8988T (cell line): ENCODE data around the gene PTPRN2.
"Not testable (repeated sequence)": the region's sequence is repeated elsewhere in the genome, so short reads cannot be mapped to it uniquely, and the experiment has no call there.

Experiments used
- DNase-seq: peaks from one replicate; pipeline ENCODE4 v3.0.0; 2011

PTPRN2 gene

GRCh38 chr7:158258411-158259130, 329.1 kb downstream of the PTPRN2 start:
- DNase-seq: no peak

- no peak for DNase-seq
Observed at GRCh38 chr7:158257516-158258410, 329.9 kb downstream of the PTPRN2 start.

GRCh38 chr7:158257001-158257400, 330.6 kb downstream of the PTPRN2 start:
- DNase-seq: no peak

GRCh38 chr7:158256091-158256816, 331.4 kb downstream of the PTPRN2 start:
- DNase-seq: no peak

- DNase-seq: no peak
Observed at GRCh38 chr7:158255558-158255957, 332.1 kb downstream of the PTPRN2 start.

GRCh38 chr7:158255156-158255555, 332.5 kb downstream of the PTPRN2 start:
- no peak for DNase-seq

- not testable (repeated sequence) for DNase-seq
Observed at GRCh38 chr7:158253670-158254045, 334.0 kb downstream of the PTPRN2 start.

- no peak for DNase-seq
Observed at GRCh38 chr7:158252837-158253669, 334.6 kb downstream of the PTPRN2 start.

GRCh38 chr7:158252081-158252836, 335.4 kb downstream of the PTPRN2 start:
- DNase-seq: no peak

- DNase-seq: no peak
Observed at GRCh38 chr7:158251061-158251965, 336.3 kb downstream of the PTPRN2 start.

- no peak for DNase-seq
Observed at GRCh38 chr7:158249692-158250091, 337.9 kb downstream of the PTPRN2 start.

GRCh38 chr7:158248816-158249215, 338.8 kb downstream of the PTPRN2 start:
- no peak for DNase-seq

GRCh38 chr7:158247758-158248487, 339.7 kb downstream of the PTPRN2 start:
- no peak for DNase-seq

GRCh38 chr7:158246960-158247673, 340.5 kb downstream of the PTPRN2 start:
- no peak for DNase-seq

GRCh38 chr7:158246272-158246959, 341.2 kb downstream of the PTPRN2 start:
- no peak for DNase-seq

GRCh38 chr7:158245724-158246041, 341.9 kb downstream of the PTPRN2 start:
- DNase-seq: no peak

GRCh38 chr7:158244873-158245723, 342.5 kb downstream of the PTPRN2 start:
- no peak for DNase-seq

GRCh38 chr7:158244430-158244829, 343.2 kb downstream of the PTPRN2 start:
- DNase-seq: no peak
